Sigmoid colon (tissue), 7 donors: ENCODE results near the gene PDGFD. TPM values are rescaled to one million over a fixed set of nuclear protein-coding genes. Genes with fewer than 3 reads are reported as not detected.

Experiments used
- DNase-seq: peaks from one replicate; pipeline ENCODE4 v3.0.0-alpha.2; 2019
- H3K27ac ChIP-seq, 4 donors: fragments of 200-600 bp; sonication (generic); one replicate each; pipeline ENCODE4 v1.5.1; 2016 to 2019; ENCODE audit warnings: mild to moderate bottlenecking in 1 of 4
- H3K27me3 ChIP-seq, 3 donors: fragments of 200-600 bp; sonication (generic); one replicate each; pipeline ENCODE4 v1.5.1; 2019; ENCODE audit warnings: mild to moderate bottlenecking in 1 of 3
- H3K36me3 ChIP-seq, 4 donors: fragments of 200-600 bp; sonication (generic); one replicate each; pipeline ENCODE4 v1.5.1; 2016 to 2019
- H3K4me1 ChIP-seq, 4 donors: fragments of 200-600 bp; sonication (generic); one replicate each; pipeline ENCODE4 v1.5.1; 2017 to 2019
- H3K4me3 ChIP-seq, 4 donors: fragments of 200-600 bp; sonication (generic); one replicate each; pipeline ENCODE4 v1.5.1; 2017 to 2019; ENCODE audit warnings: mild to moderate bottlenecking in 2 of 4, moderate library complexity in 1 of 4
- H3K9me3 ChIP-seq, 4 donors: fragments of 200-600 bp in 3 of 4; sonication (generic) in 3 of 4; one replicate each; pipeline versions ENCODE4 v1.5.1 to v1.6.1; 2013 to 2019
- CTCF ChIP-seq, 4 experiments: fragments of 450-650 bp in 3 of 4; fragments of 200-600 bp in 1 of 4; IDR thresholded peaks; one replicate each; pipeline ENCODE4 v1.5.1; 2016 to 2019; ENCODE audit warnings: antibody characterized with exemption in 4 of 4, mild to moderate bottlenecking in 3 of 4, moderate library complexity in 2 of 4
- EP300 ChIP-seq, 4 donors: sonication (generic); formaldehyde crosslinking; IDR thresholded peaks; one replicate each; pipeline ENCODE4 v1.6.1; 2017; ENCODE audit warnings: antibody characterized with exemption in 4 of 4
- POLR2A ChIP-seq, 2 donors: fragments of 450-650 bp; IDR thresholded peaks; one replicate each; pipeline ENCODE4 v1.6.1; 2016; ENCODE audit warnings: antibody characterized with exemption in 2 of 2, mild to moderate bottlenecking in 2 of 2, moderate library complexity in 2 of 2
- POLR2AphosphoS5 ChIP-seq, 4 donors: sonication (generic); formaldehyde crosslinking; IDR thresholded peaks; one replicate each; pipeline ENCODE4 v1.6.1; 2017; ENCODE audit warnings: antibody characterized with exemption in 4 of 4
- WGBS, 2 donors: extraction: QIAGEN DNeasy Blood & Tissue Kit; methylation state at CpG; one replicate each; pipeline ENCODE4 v1.1.7; 2013; 5-methylcytosine and 5-hydroxymethylcytosine counted together
- intact Hi-C: fragments of 100-400 bp; cut with DNase I; formaldehyde crosslinking; loops from one replicate; pipeline ENCODE4 v1.15.1; 2023
- polyA plus RNA-seq, 3 donors: library from polyadenylated mRNA; stranded (reverse); fragments of 200-250 nt; gene quantifications; one replicate each; pipeline ENCODE4 v1.2.3, GENCODE V29; 2013
- total RNA-seq, 4 donors: library from RNA; depleted of rRNA; stranded (reverse); fragments of >200 nt; gene quantifications; one replicate each; pipeline ENCODE4 v1.1.0, GENCODE V29; 2016
- donor health status: healthy with polysubstance abuse.
- donor health status: Bipolar disorder and iron deficiency.
- donor health status: healthy.

Gene PDGFD
- total and polyA plus RNA-seq, 7 donors: 0.69 to 11.6 (median 7.9) TPM

DNA sequence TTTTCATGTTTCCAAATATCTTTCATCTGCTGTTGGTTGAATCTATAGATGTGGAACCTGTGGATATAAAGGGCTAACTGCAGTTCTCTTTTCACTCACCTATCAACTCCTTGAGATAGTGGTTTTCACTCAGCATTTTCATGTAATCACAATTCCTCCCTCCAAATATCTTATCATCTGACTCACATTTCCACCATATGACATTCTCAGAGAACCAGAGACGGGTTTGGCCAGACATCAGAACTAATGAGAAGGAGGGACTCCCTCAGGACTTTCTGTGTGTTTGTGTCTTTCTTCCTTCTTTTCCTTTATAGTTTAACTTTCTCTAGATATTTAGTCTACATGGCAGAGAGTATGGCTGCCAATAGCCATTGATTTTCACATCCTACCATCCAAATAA, 262.3 kb downstream of the PDGFD start:
- no peak overlapping the region for H3K4me3 ChIP-seq
- no peaks in the 10 kb centered on the region for H3K9me3 ChIP-seq
- no peaks in the 10 kb centered on the region for H3K4me1 ChIP-seq
- H3K27ac ChIP-seq: no peak overlapping the region
- TF ChIP-seq CTCF (IDR thresholded peaks at IDR 0.05): no peak
- no peak for TF ChIP-seq EP300 (IDR thresholded peaks at IDR 0.05)
- TF ChIP-seq POLR2AphosphoS5 (IDR thresholded peaks at IDR 0.05): no peak
- no peak for TF ChIP-seq POLR2A (IDR thresholded peaks at IDR 0.05)
- DNase-seq: no peak
- H3K36me3 ChIP-seq: no peaks in the 10 kb centered on the region
- WGBS, 2 donors: 84 to 90% methylated on average over 1 of the region's 1 CpG
- no peaks in the 10 kb centered on the region for H3K27me3 ChIP-seq
- intact Hi-C loops: no loop called here

DNA sequence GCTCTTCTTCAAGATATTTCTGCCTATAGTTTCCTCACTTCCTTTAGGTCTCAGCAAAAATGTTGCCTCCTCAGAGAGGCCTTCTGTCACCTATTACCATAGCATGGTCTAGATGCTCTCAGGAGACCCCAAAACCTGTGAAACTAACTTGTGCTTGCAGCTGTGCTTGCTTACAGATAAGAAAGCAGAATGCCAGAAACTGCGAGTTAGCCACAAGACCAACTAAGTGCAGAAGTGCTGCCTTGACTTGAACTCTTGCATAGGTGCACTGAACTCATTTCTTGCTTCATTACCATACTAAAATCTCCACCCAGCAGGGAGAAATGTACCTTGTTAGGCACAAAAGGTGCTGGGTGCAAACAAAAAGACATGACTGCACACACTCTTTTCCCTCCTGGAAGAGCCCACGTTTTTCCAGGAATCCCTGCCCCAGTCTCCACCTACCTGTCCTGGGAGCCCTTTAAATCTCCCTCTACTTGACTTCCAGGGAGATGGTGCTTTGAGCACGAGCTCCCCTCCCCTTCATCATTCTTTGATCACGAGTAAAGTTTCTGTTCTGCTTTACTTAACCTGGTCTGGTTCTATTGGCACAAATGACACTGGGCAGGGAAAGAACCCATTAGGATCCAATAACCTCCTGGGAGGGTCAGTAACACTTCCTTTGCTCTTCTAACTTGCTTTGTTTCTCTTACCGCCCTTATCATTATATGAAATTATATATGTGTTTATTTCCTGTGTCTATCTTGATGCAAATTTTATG, 265.2 kb downstream of the PDGFD start:
- no peaks in the 10 kb centered on the region for H3K27me3 ChIP-seq
- H3K9me3 ChIP-seq: no peaks in the 10 kb centered on the region
- DNase-seq: no peak

DNA sequence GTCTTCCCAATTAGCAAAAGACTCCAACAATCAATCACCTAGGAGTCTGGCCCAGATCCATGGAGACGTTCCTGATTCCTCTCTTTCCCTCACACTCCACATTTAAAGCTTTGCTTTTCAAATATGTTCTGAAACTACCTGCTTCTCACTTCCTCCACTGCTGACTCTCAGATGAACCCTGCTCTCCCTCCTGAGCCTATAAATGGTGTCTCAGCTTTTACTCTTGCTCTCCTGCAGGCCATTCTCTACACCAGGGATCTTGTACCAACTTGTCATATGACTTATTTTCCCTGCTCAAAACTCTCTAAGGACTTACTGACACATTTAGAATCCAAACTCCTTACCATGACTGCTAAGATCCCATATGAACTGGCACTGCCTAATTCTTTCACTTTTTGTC, 265.9 kb downstream of the PDGFD start:
- no peak for TF ChIP-seq POLR2A (IDR thresholded peaks at IDR 0.05)
- TF ChIP-seq EP300 (IDR thresholded peaks at IDR 0.05): no peak
- no peak for TF ChIP-seq POLR2AphosphoS5 (IDR thresholded peaks at IDR 0.05)
- TF ChIP-seq CTCF (IDR thresholded peaks at IDR 0.05): no peak
- Histone ChIP-seq H3K36me3 (no peaks in the 10 kb centered on the region), H3K27me3 (no peaks in the 10 kb centered on the region), H3K9me3 (no peaks in the 10 kb centered on the region), H3K27ac (no peak overlapping the region), H3K4me1 (no peaks in the 10 kb centered on the region), H3K4me3 (no peak overlapping the region)
- intact Hi-C loops: no loop called here
- WGBS, 2 donors: 37 to 39% methylated on average over 1 of the region's 1 CpG
- no peak for DNase-seq

More for the DNA sequence above, 265.2 kb downstream of the PDGFD start:
- Histone ChIP-seq H3K36me3 (no peaks in the 10 kb centered on the region), H3K4me1 (no peaks in the 10 kb centered on the region), H3K27ac (no peak overlapping the region), H3K4me3 (no peak overlapping the region)
- TF ChIP-seq EP300 (IDR thresholded peaks at IDR 0.05): no peak
- TF ChIP-seq POLR2A (IDR thresholded peaks at IDR 0.05): no peak
- TF ChIP-seq POLR2AphosphoS5 (IDR thresholded peaks at IDR 0.05): no peak
- no peak for TF ChIP-seq CTCF (IDR thresholded peaks at IDR 0.05)
- 65 to 80% methylated on average over 5 of the region's 5 CpGs for WGBS, 2 donors
- intact Hi-C loops: no loop called here

GRCh38 chr11:103897160-103897936, 266.6 kb downstream of the PDGFD start:
- 42 to 74% methylated on average over 4 of the region's 4 CpGs for WGBS, 2 donors

More at GRCh38 chr11:103897160-103897936, 266.6 kb downstream of the PDGFD start:
- intact Hi-C loops: no loop called here
- H3K27ac ChIP-seq: no peak overlapping the region
- H3K27me3 ChIP-seq: no peaks in the 10 kb centered on the region
- H3K4me1 ChIP-seq: no peaks in the 10 kb centered on the region
- no peak for DNase-seq
- H3K36me3 ChIP-seq: no peaks in the 10 kb centered on the region
- no peak overlapping the region for H3K4me3 ChIP-seq
- no peaks in the 10 kb centered on the region for H3K9me3 ChIP-seq
- TF ChIP-seq EP300 (IDR thresholded peaks at IDR 0.05) (no peak), CTCF (IDR thresholded peaks at IDR 0.05) (no peak), POLR2A (IDR thresholded peaks at IDR 0.05) (no peak)
